Measurements from ENCODE around the gene BICC1.

The BICC1 gene

DNA sequence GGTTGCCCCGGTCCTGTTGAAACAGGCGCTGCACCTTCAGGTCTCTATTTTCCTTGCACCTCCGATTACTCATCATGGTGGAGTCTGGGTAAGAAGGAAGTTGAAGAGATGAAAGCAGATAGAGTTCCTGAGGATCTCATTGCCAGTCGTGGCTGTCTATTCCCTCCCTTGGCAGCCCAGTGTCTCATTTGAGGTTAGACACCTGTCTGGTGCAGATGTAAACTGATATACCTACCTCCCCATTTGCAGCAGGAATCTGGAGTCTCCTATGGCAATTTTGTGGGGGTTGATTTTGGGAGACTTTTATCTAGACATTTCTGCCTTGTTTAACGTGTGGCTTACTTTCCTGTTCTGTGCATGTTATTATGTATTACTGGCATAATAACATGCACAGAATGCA is 212.1 kb downstream of the BICC1 start:
- CTCF ChIA-PET = no interaction called here

DNA sequence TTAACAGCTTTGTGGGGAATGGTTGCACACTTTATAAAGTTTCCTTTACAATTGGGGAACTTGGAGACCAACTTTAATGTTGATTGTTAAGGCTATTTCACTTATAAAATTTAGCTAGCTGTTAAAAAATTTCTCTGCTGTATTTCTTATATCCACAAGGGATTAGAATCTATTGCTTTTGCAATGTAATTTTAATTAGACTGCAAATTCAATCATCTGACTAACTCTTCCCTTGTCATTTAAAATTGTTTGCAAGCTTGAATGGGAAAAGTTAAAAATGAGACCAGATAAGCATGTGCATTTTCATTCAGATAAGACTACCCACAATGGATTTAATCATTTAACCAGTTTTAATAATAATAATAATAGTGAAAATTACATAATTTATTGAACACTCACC is 213.2 kb downstream of the BICC1 start:
- no peak for DNase-seq (ENCODE audit: low read depth, low spot score)
- H3K4me3 ChIP-seq (ENCODE audit: low read depth, low read length) = no peak overlapping the region
- POLR2A ChIA-PET = no interaction called here
- TF ChIP-seq, protein P1, sequence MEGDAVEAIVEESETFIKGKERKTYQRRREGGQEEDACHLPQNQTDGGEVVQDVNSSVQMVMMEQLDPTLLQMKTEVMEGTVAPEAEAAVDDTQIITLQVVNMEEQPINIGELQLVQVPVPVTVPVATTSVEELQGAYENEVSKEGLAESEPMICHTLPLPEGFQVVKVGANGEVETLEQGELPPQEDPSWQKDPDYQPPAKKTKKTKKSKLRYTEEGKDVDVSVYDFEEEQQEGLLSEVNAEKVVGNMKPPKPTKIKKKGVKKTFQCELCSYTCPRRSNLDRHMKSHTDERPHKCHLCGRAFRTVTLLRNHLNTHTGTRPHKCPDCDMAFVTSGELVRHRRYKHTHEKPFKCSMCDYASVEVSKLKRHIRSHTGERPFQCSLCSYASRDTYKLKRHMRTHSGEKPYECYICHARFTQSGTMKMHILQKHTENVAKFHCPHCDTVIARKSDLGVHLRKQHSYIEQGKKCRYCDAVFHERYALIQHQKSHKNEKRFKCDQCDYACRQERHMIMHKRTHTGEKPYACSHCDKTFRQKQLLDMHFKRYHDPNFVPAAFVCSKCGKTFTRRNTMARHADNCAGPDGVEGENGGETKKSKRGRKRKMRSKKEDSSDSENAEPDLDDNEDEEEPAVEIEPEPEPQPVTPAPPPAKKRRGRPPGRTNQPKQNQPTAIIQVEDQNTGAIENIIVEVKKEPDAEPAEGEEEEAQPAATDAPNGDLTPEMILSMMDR (IDR thresholded peaks at IDR 0.05; ENCODE audit: insufficient read depth, low read length, missing control alignments) = no peak
- CTCF ChIA-PET = interaction anchor here (0.7 to 1.3 kb wide), 2 partner anchors 84 to 312 kb away, joined by 3 read pairs; no protein-coding TSS in a partner anchor

More for the DNA sequence above, 212.1 kb downstream of the BICC1 start:
- TF ChIP-seq, protein P1 (IDR thresholded peaks at IDR 0.05; ENCODE audit: insufficient read depth, low read length, missing control alignments) = no peak
- H3K4me3 ChIP-seq (ENCODE audit: low read depth, low read length) = no peak overlapping the region
- POLR2A ChIA-PET = no interaction called here
- DNase-seq (ENCODE audit: low read depth, low spot score) = no peak

DNA sequence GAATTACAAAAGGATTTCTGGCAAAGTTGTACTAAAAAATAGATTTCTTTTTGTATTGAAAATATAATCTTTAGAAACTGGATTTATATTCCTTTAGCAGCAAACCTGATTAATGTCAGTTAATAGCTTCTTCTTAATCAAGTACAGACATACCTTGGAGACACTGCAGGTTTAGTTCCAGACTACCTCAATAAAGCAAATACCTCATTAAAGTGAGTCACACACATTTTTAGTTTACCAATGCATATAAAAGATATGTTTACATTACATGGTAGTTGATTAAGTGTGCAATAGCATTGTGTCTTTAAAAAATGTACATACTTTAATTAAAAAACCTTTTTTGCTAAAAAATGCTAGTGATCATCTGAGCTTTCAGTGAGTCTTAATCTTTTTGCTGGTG is 215.0 kb downstream of the BICC1 start:
- no peak overlapping the region for H3K4me3 ChIP-seq (ENCODE audit: low read depth, low read length)
- ChIA-PET CTCF (interaction anchor here (1.5 kb wide), 1 partner anchor 313 kb away, joined by 3 read pairs; no protein-coding TSS in a partner anchor), POLR2A (no interaction called here)
- TF ChIP-seq, protein P1 (IDR thresholded peaks at IDR 0.05; ENCODE audit: insufficient read depth, low read length, missing control alignments) = no peak
- DNase-seq (ENCODE audit: low read depth, low spot score) = no peak

DNA sequence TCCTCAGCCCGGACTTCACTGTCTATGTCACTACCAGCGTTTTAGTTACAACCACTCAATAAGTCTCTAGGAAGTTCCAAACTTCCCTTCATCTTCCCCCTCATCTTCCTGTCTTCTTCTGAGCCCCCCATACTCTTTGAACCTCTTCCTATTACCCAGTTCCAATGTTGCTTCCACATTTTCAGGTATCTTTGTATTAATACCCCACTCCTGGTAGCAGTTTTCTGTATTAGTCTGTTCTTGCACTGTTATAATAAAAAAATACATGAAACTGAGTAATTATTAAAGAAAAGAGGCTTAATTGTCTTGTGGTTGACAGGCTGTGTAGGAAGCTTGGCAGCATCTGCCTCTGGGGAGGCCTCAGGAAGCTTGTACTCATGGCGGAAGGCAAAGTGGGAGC is 218.6 kb downstream of the BICC1 start:
- TF ChIP-seq, protein P1 (IDR thresholded peaks at IDR 0.05; ENCODE audit: insufficient read depth, low read length, missing control alignments) = no peak
- POLR2A ChIA-PET = no interaction called here
- H3K4me3 ChIP-seq (ENCODE audit: low read depth, low read length) = no peak overlapping the region
- DNase-seq (ENCODE audit: low read depth, low spot score) = no peak
- CTCF ChIA-PET = interaction anchor here (1.5 to 2.0 kb wide), 2 partner anchors 8 to 12 kb away, joined by 4 to 6 read pairs; no protein-coding TSS in a partner anchor

DNA sequence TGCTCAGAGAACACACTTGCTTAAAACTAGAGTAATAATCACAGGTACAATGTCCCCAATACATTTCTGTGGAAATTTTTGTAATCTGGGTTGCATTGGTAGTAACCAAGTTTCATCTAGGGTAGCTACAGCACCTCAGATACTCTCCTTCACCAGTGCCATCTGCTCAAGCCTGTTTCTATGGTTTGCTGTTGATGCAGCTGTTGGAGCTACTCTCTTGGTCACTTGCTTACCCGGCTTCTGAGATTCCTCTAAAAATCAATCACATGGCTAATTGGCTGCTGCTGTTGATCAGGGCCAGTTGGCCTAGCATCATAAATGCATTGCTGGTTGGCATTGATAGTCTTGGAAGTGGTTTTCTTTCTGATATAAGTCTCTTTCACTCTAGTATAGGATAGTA is 220.8 kb downstream of the BICC1 start:
- POLR2A ChIA-PET = interaction anchor here (1.0 kb wide), 1 partner anchor 29 kb away, joined by 3 read pairs; no protein-coding TSS in a partner anchor
- H3K4me3 ChIP-seq (ENCODE audit: low read depth, low read length) = no peak overlapping the region
- TF ChIP-seq, protein P1 (IDR thresholded peaks at IDR 0.05; ENCODE audit: insufficient read depth, low read length, missing control alignments) = no peak
- DNase-seq (ENCODE audit: low read depth, low spot score) = no peak
- CTCF ChIA-PET = interaction anchor here (1.0 to 2.0 kb wide), 5 partner anchors 10 to 319 kb away, joined by 3 to 6 read pairs (median 4); no protein-coding TSS in a partner anchor

DNA sequence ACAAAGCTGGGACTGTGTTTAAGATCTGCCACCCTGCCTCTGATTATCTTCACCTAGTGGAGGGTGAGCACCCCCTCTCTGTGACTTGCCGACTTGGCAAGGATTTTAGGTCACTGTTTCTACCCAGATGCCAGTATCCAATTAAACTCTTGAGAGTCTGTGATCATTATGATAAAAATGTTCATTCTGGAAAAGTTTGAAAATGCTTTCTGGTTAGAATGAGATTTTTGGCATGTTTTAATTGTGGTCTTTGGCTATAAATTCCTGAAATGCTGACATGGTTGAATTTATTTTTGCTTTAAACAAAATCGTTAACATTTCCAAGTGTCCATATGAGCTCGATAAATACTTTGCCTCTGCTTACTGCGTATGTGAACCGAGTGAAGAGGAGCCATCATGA is 221.4 kb downstream of the BICC1 start:
- TF ChIP-seq, protein P1 (IDR thresholded peaks at IDR 0.05; ENCODE audit: insufficient read depth, low read length, missing control alignments) = no peak
- ChIA-PET CTCF (interaction anchor here (1.0 kb wide), 2 partner anchors 31 to 93 kb away, joined by 3 read pairs; no protein-coding TSS in a partner anchor), POLR2A (interaction anchor here (1.0 kb wide), 1 partner anchor 29 kb away, joined by 3 read pairs; no protein-coding TSS in a partner anchor)
- no peak overlapping the region for H3K4me3 ChIP-seq (ENCODE audit: low read depth, low read length)
- peak; percentile 67 for DNase-seq (ENCODE audit: low read depth, low spot score)

Data from AG04449 (cell line).